BE2C (cell line): Measurements from ENCODE around the gene CETP.

Source experiments
- DNase-seq: peaks from one replicate; pipeline ENCODE4 v3.0.0-alpha.2; 2020
- H3K27me3 ChIP-seq: fragments of 250-450 bp; sonication (Bioruptor Pico); 2 replicates; pipeline ENCODE4 v1.5.1; 2020; ENCODE audit warnings: mild to moderate bottlenecking
- H3K36me3 ChIP-seq: fragments of 250-450 bp; sonication (Bioruptor Pico); 2 replicates; pipeline ENCODE4 v1.5.1; 2020; ENCODE audit warnings: mild to moderate bottlenecking
- H3K4me1 ChIP-seq: fragments of 250-450 bp; sonication (Bioruptor Pico); 2 replicates; pipeline ENCODE4 v1.5.1; 2020
- H3K4me3 ChIP-seq: 2 replicates; pipeline ENCODE4 v1.5.1; 2011; ENCODE audit warnings: low read depth, low read length
- H3K9me3 ChIP-seq: fragments of 250-450 bp; sonication (Bioruptor Pico); 2 replicates; pipeline ENCODE4 v1.5.1; 2020
- CTCF ChIP-seq: IDR thresholded peaks from 2 replicates; pipeline ENCODE4 v1.5.1; 2012; ENCODE audit warnings: mild to moderate bottlenecking, low read depth, low read length

The CETP gene

GRCh38 chr16:56941856-56942331 is 19.9 kb upstream of the CETP start:
- Histone ChIP-seq H3K4me1 (no peaks in the 10 kb centered on the region), H3K27me3 (no peaks in the 10 kb centered on the region), H3K36me3 (peaks cover 85% of the 10 kb centered on the region), H3K4me3 (no peak overlapping the region), H3K9me3 (no peaks in the 10 kb centered on the region)
- TF ChIP-seq CTCF = no peak
- no peak for DNase-seq

- no peak for TF ChIP-seq CTCF
- no peak for DNase-seq
- Histone ChIP-seq H3K9me3 (no peaks in the 10 kb centered on the region), H3K4me3 (no peak overlapping the region), H3K27me3 (no peaks in the 10 kb centered on the region), H3K4me1 (no peaks in the 10 kb centered on the region), H3K36me3 (peaks cover 66% of the 10 kb centered on the region)
These were observed 17.9 kb upstream of the CETP start for GRCh38 chr16:56943761-56944375.

GRCh38 chr16:56944954-56945839 is 16.6 kb upstream of the CETP start:
- no peak for DNase-seq
- Histone ChIP-seq H3K9me3 (no peaks in the 10 kb centered on the region), H3K4me3 (no peak overlapping the region), H3K36me3 (peaks cover 52% of the 10 kb centered on the region), H3K27me3 (no peaks in the 10 kb centered on the region), H3K4me1 (no peaks in the 10 kb centered on the region)
- no peak for TF ChIP-seq CTCF

GRCh38 chr16:56945847-56946527 is 15.8 kb upstream of the CETP start:
- DNase-seq = no peak
- no peak for TF ChIP-seq CTCF
- no peak overlapping the region for H3K4me3 ChIP-seq
- no peaks in the 10 kb centered on the region for H3K4me1 ChIP-seq
- no peaks in the 10 kb centered on the region for H3K27me3 ChIP-seq
- peaks cover 44% of the 10 kb centered on the region for H3K36me3 ChIP-seq
- no peaks in the 10 kb centered on the region for H3K9me3 ChIP-seq

- no peaks in the 10 kb centered on the region for H3K27me3 ChIP-seq
- no peaks in the 10 kb centered on the region for H3K9me3 ChIP-seq
- DNase-seq = no peak
- no peak overlapping the region for H3K4me3 ChIP-seq
- H3K36me3 ChIP-seq = peaks cover 34% of the 10 kb centered on the region
- H3K4me1 ChIP-seq = no peaks in the 10 kb centered on the region
- TF ChIP-seq CTCF = no peak
These were observed 14.8 kb upstream of the CETP start for GRCh38 chr16:56946767-56947603.
